K562 (cell line): ENCODE results near the gene C10orf95. TPM values are rescaled to one million over a fixed set of nuclear protein-coding genes. Genes with fewer than 3 reads are reported as not detected.
"Not testable (repeated sequence)": the region's sequence is repeated elsewhere in the genome, so short reads cannot be mapped to it uniquely, and the experiment has no call there.

ENCODE experiments used
- HIVEP1 ChIP-seq: fragments of 250-450 bp; sonication (Bioruptor Pico); IDR thresholded peaks from 2 replicates; pipeline ENCODE4 v1.4.0; 2020; ENCODE audit warnings: mild to moderate bottlenecking
- ID3 ChIP-seq, 2 experiments: fragments of 250-450 bp in 1 of 2; fragments of 450-650 bp in 1 of 2; sonication (Bioruptor Pico) in 1 of 2; IDR thresholded peaks; 2 replicates each; pipeline versions ENCODE4 v1.6.1 to v1.8.0; 2016 to 2021; ENCODE audit warnings: mild to moderate bottlenecking in 2 of 2, moderate library complexity in 2 of 2, missing compliant biosample characterization in 1 of 2, missing genetic modification characterization in 1 of 2
- KLF6 ChIP-seq: fragments of 250-450 bp; sonication (Bioruptor Pico); IDR thresholded peaks from 2 replicates; pipeline ENCODE4 v1.4.0; 2020; ENCODE audit warnings: mild to moderate bottlenecking, moderate library complexity, borderline replicate concordance
- NR2C1 ChIP-seq, 2 experiments: fragments of 450-650 bp; IDR thresholded peaks; 2 replicates each; pipeline ENCODE4 v1.6.1; 2017; ENCODE audit warnings: mild to moderate bottlenecking in 2 of 2, antibody characterized with exemption in 1 of 2, inconsistent platforms in 1 of 2, missing compliant biosample characterization in 1 of 2, missing genetic modification characterization in 1 of 2
- ZBTB11 ChIP-seq, 3 experiments: fragments of 200-800 bp in 1 of 3; fragments of 250-450 bp in 1 of 3; fragments of 450-650 bp in 1 of 3; sonication (Bioruptor Pico) in 1 of 3; sonication (Bioruptor generic) in 1 of 3; formaldehyde crosslinking in 1 of 3; IDR thresholded peaks; 2 replicates each; pipeline versions ENCODE4 v1.6.1 to v1.8.0; 2016 to 2022; ENCODE audit warnings: mild to moderate bottlenecking in 2 of 3, missing genetic modification characterization in 2 of 3, missing compliant biosample characterization in 1 of 3, moderate library complexity in 1 of 3
- ZNF23 ChIP-seq: fragments of 250-450 bp; sonication (Bioruptor Pico); IDR thresholded peaks from 2 replicates; pipeline ENCODE4 v1.4.0; 2020; ENCODE audit warnings: mild to moderate bottlenecking
- ZNF395 ChIP-seq: fragments of 200-800 bp; sonication (Bioruptor generic); IDR thresholded peaks from 2 replicates; pipeline ENCODE4 v1.6.1; 2017; ENCODE audit warnings: missing genetic modification characterization, missing compliant biosample characterization
- ZNF41 ChIP-seq: fragments of 250-450 bp; sonication (Bioruptor Pico); conservative IDR thresholded peaks from 2 replicates; pipeline ENCODE4 v1.4.0; 2020; ENCODE audit warnings: mild to moderate bottlenecking
- ZNF644 ChIP-seq: fragments of 200-800 bp; sonication (Bioruptor generic); IDR thresholded peaks from 2 replicates; pipeline ENCODE4 v1.6.1; 2016; ENCODE audit warnings: low read depth, missing genetic modification characterization, missing compliant biosample characterization
- polyA plus RNA-seq, 8 experiments: library from polyadenylated mRNA; depleted of rRNA in 4 of 8; stranded (reverse) in 5 of 8; unstranded in 3 of 8; fragments of >200 nt; fragmentation: Nextera tagmentation in 2 of 8; fragmentation: Illumina TruSeq in 1 of 8; extraction: Ambion mirVana in 2 of 8; extraction: Trizol in 1 of 8; gene quantifications; 2 replicates each; pipeline versions ENCODE4 v1.2.1 to v1.2.3, GENCODE V29; 2011 to 2014; ENCODE audit warnings: inconsistent platforms in 1 of 8, missing spikeins in 1 of 8
- total RNA-seq, 7 experiments: library from RNA; depleted of rRNA in 6 of 7; stranded (reverse); fragments of >200 nt in 6 of 7; fragmentation: Illumina TruSeq in 2 of 7; extraction: Trizol in 2 of 7; gene quantifications; 2 replicates each; pipeline versions ENCODE4 v1.2.1 to v1.2.3, GENCODE V29; 2011 to 2021; ENCODE audit warnings: low replicate concordance in 1 of 7
- TF ChIP-seq, protein P1 (sequence below), 2 experiments: IDR thresholded peaks in 1 of 2; conservative IDR thresholded peaks in 1 of 2; 2 replicates each; pipeline ENCODE4 v1.6.1; 2016; ENCODE audit warnings: low read depth in 2 of 2, mild to moderate bottlenecking in 1 of 2, missing compliant biosample characterization in 1 of 2, missing genetic modification characterization in 1 of 2, moderate library complexity in 1 of 2
- TF ChIP-seq, protein P2 (sequence below): fragments of 250-450 bp; sonication (Bioruptor Pico); IDR thresholded peaks from 2 replicates; pipeline ENCODE4 v1.8.0; 2022; ENCODE audit warnings: moderate library complexity, mild to moderate bottlenecking, inconsistent platforms

Gene C10orf95
- total and polyA plus RNA-seq, 9 of the 15 experiments (the other 6 are each of a cell fraction or from before 2014, with no cell fraction given) = 0.03 to 0.41 (median 0.17) TPM; not detected in 1

GRCh38 chr10:102454662-102455487, 3.5 kb upstream of the C10orf95 start (continued):
- TF ChIP-seq ZBTB11 (CRISPR knock-in tag; IDR thresholded peaks at IDR 0.05) = peak in 1 of 3 experiments; percentile 54; a peak in 1 of 6 replicates
- peak; percentile 95 for TF ChIP-seq HIVEP1 (CRISPR knock-in tag)
- peak; percentile 79; the same call in 1 of the 2 replicates for TF ChIP-seq ZNF644 (tag)
- peak; percentile 96 for TF ChIP-seq KLF6 (CRISPR knock-in tag)
- TF ChIP-seq, protein P1, sequence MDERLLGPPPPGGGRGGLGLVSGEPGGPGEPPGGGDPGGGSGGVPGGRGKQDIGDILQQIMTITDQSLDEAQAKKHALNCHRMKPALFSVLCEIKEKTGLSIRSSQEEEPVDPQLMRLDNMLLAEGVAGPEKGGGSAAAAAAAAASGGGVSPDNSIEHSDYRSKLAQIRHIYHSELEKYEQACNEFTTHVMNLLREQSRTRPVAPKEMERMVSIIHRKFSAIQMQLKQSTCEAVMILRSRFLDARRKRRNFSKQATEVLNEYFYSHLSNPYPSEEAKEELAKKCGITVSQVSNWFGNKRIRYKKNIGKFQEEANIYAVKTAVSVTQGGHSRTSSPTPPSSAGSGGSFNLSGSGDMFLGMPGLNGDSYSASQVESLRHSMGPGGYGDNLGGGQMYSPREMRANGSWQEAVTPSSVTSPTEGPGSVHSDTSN (CRISPR knock-in tag; IDR thresholded peaks at IDR 0.05; ENCODE audit: low read depth) = not testable (repeated sequence)
- TF ChIP-seq, protein P1 (tag; conservative IDR thresholded peaks at IDR 0.05; ENCODE audit: low read depth) = 0 out of 2 replicates have a peak, but pooled peaks have one; percentile 40
- TF ChIP-seq ZNF41 = peak; percentile 79
- not testable (repeated sequence) for TF ChIP-seq NR2C1 (IDR thresholded peaks at IDR 0.05)
- peak; percentile 90 for TF ChIP-seq NR2C1 (tag; IDR thresholded peaks at IDR 0.05)
- peak; percentile 75; the same call in 1 of the 2 replicates for TF ChIP-seq ID3 (CRISPR knock-in tag; IDR thresholded peaks at IDR 0.05)
- TF ChIP-seq ID3 (tag; IDR thresholded peaks at IDR 0.05) = peak; percentile 98
- peak; percentile 80 for TF ChIP-seq ZNF23 (CRISPR knock-in tag)
- TF ChIP-seq, protein P2, sequence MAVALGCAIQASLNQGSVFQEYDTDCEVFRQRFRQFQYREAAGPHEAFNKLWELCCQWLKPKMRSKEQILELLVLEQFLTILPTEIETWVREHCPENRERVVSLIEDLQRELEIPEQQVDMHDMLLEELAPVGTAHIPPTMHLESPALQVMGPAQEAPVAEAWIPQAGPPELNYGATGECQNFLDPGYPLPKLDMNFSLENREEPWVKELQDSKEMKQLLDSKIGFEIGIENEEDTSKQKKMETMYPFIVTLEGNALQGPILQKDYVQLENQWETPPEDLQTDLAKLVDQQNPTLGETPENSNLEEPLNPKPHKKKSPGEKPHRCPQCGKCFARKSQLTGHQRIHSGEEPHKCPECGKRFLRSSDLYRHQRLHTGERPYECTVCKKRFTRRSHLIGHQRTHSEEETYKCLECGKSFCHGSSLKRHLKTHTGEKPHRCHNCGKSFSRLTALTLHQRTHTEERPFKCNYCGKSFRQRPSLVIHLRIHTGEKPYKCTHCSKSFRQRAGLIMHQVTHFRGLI (CRISPR knock-in tag) = peak; percentile 92
- TF ChIP-seq ZNF395 = peak; percentile 84
